Hepatocyte (in vitro differentiated cells): ENCODE results near the gene CHAF1A. TPM values are rescaled to one million over a fixed set of nuclear protein-coding genes. Genes with fewer than 3 reads are reported as not detected.

Experiments used
- DNase-seq: peaks from one replicate; pipeline ENCODE4 v3.0.0-alpha.2; 2016; ENCODE audit warnings: low spot score
- H2AFZ ChIP-seq: fragments of 200-600 bp; sonication (generic); 2 replicates; pipeline ENCODE4 v1.6.0; 2016; ENCODE audit warnings: antibody characterized with exemption, mild to moderate bottlenecking
- H3K27ac ChIP-seq: fragments of 200-600 bp; sonication (generic); 2 replicates; pipeline ENCODE4 v1.5.1; 2016; ENCODE audit warnings: mild to moderate bottlenecking
- H3K27me3 ChIP-seq: fragments of 200-600 bp; sonication (generic); 2 replicates; pipeline ENCODE4 v1.6.1; 2016
- H3K36me3 ChIP-seq: fragments of 200-600 bp; sonication (generic); replicated peaks from 2 replicates; pipeline ENCODE4 v1.5.1; 2016; ENCODE audit warnings: low read depth; ENCODE audit not compliant: insufficient read depth
- H3K4me1 ChIP-seq: fragments of 200-600 bp; sonication (generic); 2 replicates; pipeline ENCODE4 v1.5.1; 2016; ENCODE audit warnings: mild to moderate bottlenecking, moderate library complexity; ENCODE audit not compliant: insufficient read depth
- H3K4me2 ChIP-seq: fragments of 200-600 bp; sonication (generic); 2 replicates; pipeline ENCODE4 v1.6.0; 2016
- H3K4me3 ChIP-seq: fragments of 200-600 bp; sonication (generic); 2 replicates; pipeline ENCODE4 v1.5.1; 2016; ENCODE audit warnings: mild to moderate bottlenecking
- H3K79me2 ChIP-seq: fragments of 200-600 bp; sonication (generic); 2 replicates; pipeline ENCODE4 v1.6.0; 2017; ENCODE audit warnings: mild to moderate bottlenecking
- H3K9me2 ChIP-seq: fragments of 200-600 bp; sonication (generic); replicated peaks from 2 replicates; pipeline ENCODE4 v1.6.0; 2017; ENCODE audit warnings: mild to moderate bottlenecking; ENCODE audit not compliant: insufficient read depth
- H3K9me3 ChIP-seq: fragments of 200-600 bp; sonication (generic); 2 replicates; pipeline ENCODE4 v1.5.1; 2016; ENCODE audit warnings: low read depth, mild to moderate bottlenecking
- H4K20me1 ChIP-seq: fragments of 200-600 bp; sonication (generic); 2 replicates; pipeline ENCODE4 v1.6.0; 2016; ENCODE audit warnings: mild to moderate bottlenecking; ENCODE audit not compliant: insufficient read depth, poor library complexity, severe bottlenecking
- CTCF ChIP-seq: fragments of 200-600 bp; sonication (generic); IDR thresholded peaks from 2 replicates; pipeline ENCODE4 v1.5.1; 2016; ENCODE audit warnings: antibody characterized with exemption, mild to moderate bottlenecking; ENCODE audit not compliant: poor library complexity
- EZH2 ChIP-seq: fragments of 200-600 bp; sonication (generic); IDR thresholded peaks from 2 replicates; pipeline ENCODE4 v1.6.1; 2016; ENCODE audit warnings: antibody characterized with exemption, mild to moderate bottlenecking, borderline replicate concordance
- EZH2phosphoT487 ChIP-seq: fragments of 200-600 bp; sonication (generic); IDR thresholded peaks from one replicate; pipeline ENCODE4 v1.6.1; 2018; ENCODE audit warnings: antibody characterized with exemption, mild to moderate bottlenecking, low read depth, moderate library complexity; ENCODE audit not compliant: unreplicated experiment, severe bottlenecking
- WGBS: methylation state at CpG from one replicate; pipeline ENCODE4 v1.1.6; 2016; ENCODE audit warnings: low lambda C conversion rate; ENCODE audit errors: missing lambda C conversion rate; 5-methylcytosine and 5-hydroxymethylcytosine counted together
- polyA plus RNA-seq: library from polyadenylated mRNA; unstranded; fragments of >200 nt; fragmentation: Nextera tagmentation; extraction: Ambion mirVana; gene quantifications from 2 replicates; pipeline ENCODE4 v1.2.1, GENCODE V29; 2016
- total RNA-seq: library from RNA; depleted of rRNA; stranded (reverse); fragments of >200 nt; gene quantifications from 2 replicates; pipeline ENCODE4 v1.2.3, GENCODE V29; 2014

The CHAF1A gene
- total and polyA plus RNA-seq, 2 experiments from 2014 or later, result 6.2 to 6.5 TPM

GRCh38 chr19:4376991-4377781 lies 25.3 kb upstream of the CHAF1A start:
- no peak for TF ChIP-seq CTCF

GRCh38 chr19:4378886-4379285 lies 23.6 kb upstream of the CHAF1A start:
- Histone ChIP-seq H4K20me1 (peaks cover 51% of the 10 kb centered on the region), H3K9me3 (no peaks in the 10 kb centered on the region), H2AFZ (no peak overlapping the region), H3K4me2 (no peak overlapping the region), H3K9me2 (no peaks in the 10 kb centered on the region), H3K4me1 (peaks cover 35% of the 10 kb centered on the region), H3K79me2 (peaks cover 81% of the 10 kb centered on the region), H3K27ac (no peak overlapping the region), H3K27me3 (no peaks in the 10 kb centered on the region), H3K36me3 (no peaks in the 10 kb centered on the region), H3K4me3 (no peak overlapping the region)
- no peak for DNase-seq
- no peak for TF ChIP-seq EZH2phosphoT487
- no peak for TF ChIP-seq EZH2
- no peak for TF ChIP-seq CTCF
- WGBS, result 99% methylated on average over 11 of the region's 11 CpGs

More at GRCh38 chr19:4376991-4377781, 25.3 kb upstream of the CHAF1A start:
- Histone ChIP-seq H3K4me3 (no peak overlapping the region), H3K79me2 (peaks cover 82% of the 10 kb centered on the region), H4K20me1 (peaks cover 46% of the 10 kb centered on the region), H3K4me2 (no peak overlapping the region), H3K27me3 (no peaks in the 10 kb centered on the region), H3K4me1 (peaks cover 47% of the 10 kb centered on the region), H3K27ac (peak overlapping the region; percentile 97), H3K9me2 (no peaks in the 10 kb centered on the region), H3K36me3 (no peaks in the 10 kb centered on the region), H3K9me3 (no peaks in the 10 kb centered on the region), H2AFZ (no peak overlapping the region)
- DNase-seq, result no peak
- WGBS, result 93% methylated on average over 23 of the region's 23 CpGs

GRCh38 chr19:4379383-4380253 lies 22.8 kb upstream of the CHAF1A start:
- TF ChIP-seq EZH2, result no peak
- TF ChIP-seq CTCF, result no peak
- no peak for TF ChIP-seq EZH2phosphoT487
- DNase-seq, result no peak
- no peaks in the 10 kb centered on the region for H3K9me3 ChIP-seq
- no peak overlapping the region for H3K27ac ChIP-seq
- 91% methylated on average over 19 of the region's 20 CpGs for WGBS
- no peak overlapping the region for H2AFZ ChIP-seq
- H3K36me3 ChIP-seq, result no peaks in the 10 kb centered on the region
- no peak overlapping the region for H3K4me2 ChIP-seq
- H3K4me3 ChIP-seq, result no peak overlapping the region
- no peaks in the 10 kb centered on the region for H3K27me3 ChIP-seq
- peaks cover 84% of the 10 kb centered on the region for H3K79me2 ChIP-seq
- H3K4me1 ChIP-seq, result peaks cover 27% of the 10 kb centered on the region
- H3K9me2 ChIP-seq, result no peaks in the 10 kb centered on the region
- H4K20me1 ChIP-seq, result peaks cover 52% of the 10 kb centered on the region
